ENCODE measurements around the gene CLCA2.

Gene CLCA2, protein sequence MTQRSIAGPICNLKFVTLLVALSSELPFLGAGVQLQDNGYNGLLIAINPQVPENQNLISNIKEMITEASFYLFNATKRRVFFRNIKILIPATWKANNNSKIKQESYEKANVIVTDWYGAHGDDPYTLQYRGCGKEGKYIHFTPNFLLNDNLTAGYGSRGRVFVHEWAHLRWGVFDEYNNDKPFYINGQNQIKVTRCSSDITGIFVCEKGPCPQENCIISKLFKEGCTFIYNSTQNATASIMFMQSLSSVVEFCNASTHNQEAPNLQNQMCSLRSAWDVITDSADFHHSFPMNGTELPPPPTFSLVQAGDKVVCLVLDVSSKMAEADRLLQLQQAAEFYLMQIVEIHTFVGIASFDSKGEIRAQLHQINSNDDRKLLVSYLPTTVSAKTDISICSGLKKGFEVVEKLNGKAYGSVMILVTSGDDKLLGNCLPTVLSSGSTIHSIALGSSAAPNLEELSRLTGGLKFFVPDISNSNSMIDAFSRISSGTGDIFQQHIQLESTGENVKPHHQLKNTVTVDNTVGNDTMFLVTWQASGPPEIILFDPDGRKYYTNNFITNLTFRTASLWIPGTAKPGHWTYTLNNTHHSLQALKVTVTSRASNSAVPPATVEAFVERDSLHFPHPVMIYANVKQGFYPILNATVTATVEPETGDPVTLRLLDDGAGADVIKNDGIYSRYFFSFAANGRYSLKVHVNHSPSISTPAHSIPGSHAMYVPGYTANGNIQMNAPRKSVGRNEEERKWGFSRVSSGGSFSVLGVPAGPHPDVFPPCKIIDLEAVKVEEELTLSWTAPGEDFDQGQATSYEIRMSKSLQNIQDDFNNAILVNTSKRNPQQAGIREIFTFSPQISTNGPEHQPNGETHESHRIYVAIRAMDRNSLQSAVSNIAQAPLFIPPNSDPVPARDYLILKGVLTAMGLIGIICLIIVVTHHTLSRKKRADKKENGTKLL

DNA sequence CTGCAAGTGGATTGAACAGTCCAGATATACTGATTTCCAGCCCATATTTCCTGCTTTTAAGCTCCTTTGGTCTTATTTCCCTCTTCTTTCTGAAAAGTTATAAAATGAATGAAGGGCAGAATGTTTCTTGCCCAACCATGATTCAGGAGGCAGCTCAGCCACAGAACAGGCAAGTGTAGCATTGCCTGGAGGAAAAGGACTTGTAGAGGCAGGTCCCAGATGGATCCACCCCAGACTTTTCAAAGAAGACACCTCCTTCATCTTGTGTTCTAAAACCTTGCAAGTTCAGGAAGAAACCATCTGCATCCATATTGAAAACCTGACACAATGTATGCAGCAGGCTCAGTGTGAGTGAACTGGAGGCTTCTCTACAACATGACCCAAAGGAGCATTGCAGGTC lies at the start of gene CLCA2:
Gene CLCA2 (plus strand): TSS at position 299 of the 400 bp plus-strand sequence. CDS start 77 bp downstream, at position 376.
- no peak for DNase-seq

GRCh38 chr1:86375688-86376087 lies 48.3 kb upstream of the CLCA2 start:
- no peak for DNase-seq

- no peak for DNase-seq
These were observed 46.6 kb upstream of the CLCA2 start for GRCh38 chr1:86377341-86377740.

GRCh38 chr1:86378813-86379212 lies 45.2 kb upstream of the CLCA2 start:
- no peak for DNase-seq

GRCh38 chr1:86380257-86380861 lies 43.6 kb upstream of the CLCA2 start:
- DNase-seq: peak; percentile 77

DNA sequence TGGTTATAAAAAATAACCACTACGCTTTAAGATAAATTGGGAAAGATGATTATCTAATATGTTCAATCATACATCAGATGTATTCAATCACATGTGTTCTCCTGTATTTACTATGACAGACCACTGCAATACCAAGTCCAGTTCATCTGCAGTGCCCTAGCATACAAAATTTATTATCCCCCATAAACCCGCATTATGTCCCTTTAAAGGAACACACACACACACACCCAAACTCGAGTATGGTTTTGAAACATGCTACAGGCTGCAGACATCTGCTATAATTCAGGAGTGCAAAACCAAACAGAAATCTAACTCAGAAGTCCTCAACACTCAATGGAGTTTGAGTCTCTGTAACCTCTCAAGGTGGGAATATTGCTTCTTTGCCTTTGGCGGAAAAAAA lies 42.7 kb upstream of the CLCA2 start:
- no peak for DNase-seq

GRCh38 chr1:86382878-86383277 lies 41.1 kb upstream of the CLCA2 start:
- DNase-seq: no peak

GRCh38 chr1:86387916-86388627 lies 35.9 kb upstream of the CLCA2 start:
- DNase-seq: no peak

DNA sequence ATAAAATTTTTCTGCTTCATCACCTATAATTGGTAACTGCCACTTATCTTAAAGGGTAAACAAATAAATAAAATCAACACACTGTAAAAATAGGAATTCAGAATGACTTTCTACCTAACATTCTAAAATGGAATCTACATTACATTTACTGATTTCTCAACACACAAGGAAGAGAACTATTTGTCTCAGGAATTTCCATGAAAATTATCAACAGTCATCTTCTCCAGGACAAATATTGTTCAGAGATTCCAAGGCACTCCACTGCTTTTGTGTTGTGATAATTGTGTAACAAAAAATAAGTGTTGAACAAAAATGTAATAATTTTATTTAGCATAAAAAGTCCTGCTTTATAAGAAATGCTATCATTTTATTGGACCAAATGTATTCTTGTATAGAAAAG lies 35.2 kb upstream of the CLCA2 start:
- DNase-seq: no peak

- DNase-seq: no peak
These were observed 34.7 kb upstream of the CLCA2 start for GRCh38 chr1:86389307-86389706.

- no peak for DNase-seq
These were observed 29.6 kb upstream of the CLCA2 start for GRCh38 chr1:86394416-86394815.

DNA sequence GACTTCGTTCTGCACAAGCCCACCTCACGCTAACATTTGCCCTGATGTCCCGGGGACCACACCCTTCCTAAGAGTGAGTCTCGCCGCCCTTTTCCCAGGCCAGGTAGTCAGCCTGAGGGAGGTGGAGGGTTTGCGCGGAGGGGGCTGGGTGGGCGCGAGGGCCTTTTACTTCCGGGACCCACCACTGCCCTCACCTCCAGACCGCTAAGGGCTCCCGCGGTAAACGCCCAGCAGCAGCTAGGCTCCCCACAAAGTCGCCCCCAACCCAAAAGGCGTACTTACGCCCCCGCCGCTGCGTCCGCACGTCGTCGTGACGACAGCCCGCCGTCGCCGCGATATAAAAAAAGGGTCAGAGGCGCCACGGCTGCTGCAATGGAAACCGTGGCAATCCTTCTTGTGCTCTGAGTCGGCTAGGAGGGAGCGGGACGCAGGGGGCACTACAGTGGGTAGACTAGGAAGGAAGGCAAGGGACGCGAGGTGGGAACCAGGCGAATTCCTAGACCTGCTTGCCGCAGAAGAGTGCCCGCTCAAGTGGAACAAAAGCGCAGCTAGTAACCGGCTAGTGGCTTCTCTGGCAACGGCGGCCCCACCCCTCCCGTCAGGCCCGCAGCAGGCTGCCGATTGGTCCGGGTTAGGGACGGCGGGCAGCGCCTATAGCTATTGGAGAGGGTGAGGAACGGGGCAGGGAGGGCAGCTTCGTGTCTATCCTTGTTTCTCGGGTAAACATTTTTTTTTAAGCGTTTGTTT lies 28.0 kb upstream of the CLCA2 start, which contains the start of gene ODF2L:
Gene ODF2L (minus strand): TSS at position 573 of the 747 bp plus-strand sequence. CDS start 9,296 bp downstream, outside the sequence.
- DNase-seq: peak; percentile 84

DNA sequence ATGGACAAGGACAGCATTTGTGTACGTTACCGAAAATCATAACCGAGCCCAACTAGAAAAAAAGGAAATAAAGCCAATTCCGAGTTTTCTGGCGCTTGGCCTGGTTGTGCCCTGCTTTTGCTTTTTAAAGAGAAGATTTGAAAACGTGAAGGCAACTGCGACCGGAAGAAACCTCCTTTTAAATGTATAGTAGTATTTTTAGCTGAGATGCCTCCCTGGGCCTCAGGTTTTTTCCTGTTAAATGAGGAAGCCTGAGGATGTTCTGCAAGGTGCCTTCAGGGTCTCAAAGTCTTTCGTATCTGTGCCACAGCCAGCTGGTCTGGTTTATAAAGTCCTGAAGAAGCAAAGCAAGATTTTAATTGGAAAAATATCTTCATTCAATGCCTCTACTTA lies 27.5 kb upstream of the CLCA2 start:
- DNase-seq: no peak

GRCh38 chr1:86409416-86410021 lies 14.5 kb upstream of the CLCA2 start:
- DNase-seq: peak; percentile 95

DNA sequence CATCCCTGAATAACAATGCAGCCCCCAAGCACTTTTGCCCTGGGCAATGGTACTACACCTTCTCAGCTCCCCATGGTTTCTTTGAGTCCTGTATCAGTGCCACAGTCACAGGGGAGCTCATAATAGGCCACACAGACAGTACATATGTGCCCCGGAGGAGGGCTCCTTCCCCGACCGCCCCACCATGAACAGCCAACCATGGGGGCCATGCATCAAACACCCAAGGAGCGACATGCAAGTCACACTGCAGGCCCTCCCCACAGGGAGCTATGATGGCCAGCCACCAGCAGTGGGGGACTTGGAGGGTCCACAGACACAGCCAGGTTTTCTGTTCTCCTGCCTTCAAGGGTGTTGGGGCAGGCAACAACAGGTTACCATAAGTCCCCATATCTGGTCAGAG lies 13.1 kb upstream of the CLCA2 start:
- no peak for DNase-seq

DNA sequence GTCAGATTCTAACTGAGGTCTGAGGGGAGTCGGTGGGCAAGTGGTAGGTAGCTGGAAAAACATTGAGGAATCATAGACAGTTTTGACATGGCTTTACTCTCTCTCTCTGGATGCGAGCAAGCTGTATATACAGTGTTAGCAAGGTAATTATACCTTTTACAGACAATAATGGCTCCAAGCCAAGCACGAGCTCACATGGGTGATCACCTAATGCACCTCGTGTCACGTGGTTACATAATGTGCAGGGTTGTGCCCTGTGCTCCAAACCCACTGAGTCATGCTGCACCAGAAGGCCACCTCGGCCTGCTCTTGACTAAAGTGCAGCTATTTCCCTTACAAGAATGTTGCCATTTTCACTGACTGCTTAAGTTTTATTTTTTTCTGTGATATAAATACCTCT lies 7.6 kb upstream of the CLCA2 start:
- DNase-seq: peak; percentile 85

- peak; percentile 48 for DNase-seq
These were observed 4.6 kb upstream of the CLCA2 start for GRCh38 chr1:86419277-86419903.

DNA sequence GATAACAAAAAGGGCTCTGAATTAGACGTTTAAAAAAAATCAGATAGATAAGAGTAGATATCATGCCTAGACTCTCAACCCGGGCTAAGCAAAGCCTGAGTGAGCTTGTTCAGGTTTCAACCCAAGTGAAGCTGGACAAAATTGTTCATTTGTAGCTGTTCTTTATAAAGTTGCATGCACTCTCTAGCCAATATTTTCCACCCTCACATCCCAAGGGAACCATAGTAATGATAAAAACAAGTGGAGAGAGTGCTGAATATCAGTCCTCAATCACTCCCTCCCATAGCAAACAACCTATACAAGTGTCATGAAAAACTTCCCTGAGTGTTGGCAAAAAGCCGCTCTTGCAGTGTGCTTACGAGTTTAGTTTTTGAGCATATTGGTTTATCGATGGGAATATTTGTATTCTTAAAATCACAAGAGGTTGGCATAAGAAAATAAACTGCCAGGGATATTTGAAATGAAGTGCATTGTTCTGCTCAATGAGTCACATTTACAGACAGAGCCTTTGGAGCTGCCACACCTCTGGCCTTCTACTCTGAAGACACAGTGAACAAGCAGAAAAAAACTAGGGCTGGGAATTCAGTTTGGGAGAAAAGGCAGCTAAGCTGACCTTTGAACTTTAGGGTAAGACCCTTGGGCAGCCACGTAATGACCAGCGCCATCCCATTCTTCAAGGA lies 2.2 kb upstream of the CLCA2 start:
- no peak for DNase-seq

DNA sequence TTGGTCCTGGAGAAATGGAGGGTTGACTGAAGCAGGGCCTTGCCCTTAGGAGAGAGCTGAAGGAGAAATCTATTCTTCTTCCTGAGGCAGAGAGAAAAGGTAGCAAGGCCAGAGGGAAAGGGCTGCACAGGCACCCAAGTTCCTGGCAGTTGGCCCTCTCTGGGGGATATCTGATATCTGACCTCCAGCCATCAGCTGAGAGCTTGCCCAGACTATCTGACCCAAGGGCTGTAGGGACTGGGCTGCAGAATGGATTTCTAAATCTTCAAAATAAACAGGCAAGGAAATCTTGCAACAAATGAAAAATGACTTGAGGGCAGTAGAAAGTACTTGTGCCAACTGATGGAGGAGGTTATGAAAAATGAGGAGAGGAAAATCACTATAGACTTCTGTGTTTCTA lies 498 bp upstream of the CLCA2 start:
- no peak for DNase-seq

DNA sequence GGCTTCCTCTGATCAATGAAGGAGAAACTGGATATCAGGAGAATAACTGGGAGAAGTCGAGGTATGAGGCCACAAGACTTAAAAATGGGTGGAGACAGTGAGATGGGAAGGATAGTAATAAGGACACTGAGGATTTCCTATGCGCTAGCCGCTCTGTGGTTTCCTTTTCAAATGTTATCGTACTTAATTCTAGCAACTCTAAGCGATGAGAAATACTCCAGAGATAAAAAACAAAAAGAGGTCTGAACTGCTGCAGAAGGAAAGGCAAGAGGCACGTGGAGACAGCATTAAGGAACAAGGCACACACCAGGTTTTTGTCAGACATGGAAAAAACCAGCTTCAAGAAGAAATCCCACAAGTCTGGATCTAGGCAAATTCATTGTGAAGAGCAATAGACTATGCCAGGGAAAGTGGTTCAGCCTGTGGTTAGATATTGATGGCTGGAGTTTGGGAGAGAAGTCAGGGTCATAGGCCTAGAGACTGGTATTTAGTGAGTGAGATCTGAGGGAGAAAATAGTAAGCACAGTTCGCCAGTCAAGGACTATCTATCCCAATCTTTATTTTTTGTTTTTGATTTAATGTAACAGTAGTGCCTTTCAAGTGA lies 5.3 kb downstream of the CLCA2 start:
- DNase-seq: no peak

All from NCI-H2171 treated with DMSO at 0.1 percent for 48 hours (cell line).